Naive B cell (primary cell): ENCODE measurements around the gene CFAP43. TPM values are rescaled to one million over a fixed set of nuclear protein-coding genes. Genes with fewer than 3 reads are reported as not detected.

Experiments used
- ATAC-seq, 2 donors: fragments of 150-1000 bp; cut with Tn5 transposase; 2 replicates each; pipeline ENCODE4 v1.10.0; 2021; ENCODE audit warnings: low read depth in 2 of 2, mild to moderate bottlenecking in 2 of 2, moderate library complexity in 2 of 2
- DNase-seq: peaks from one replicate; pipeline ENCODE4 v3.0.0; 2022
- H3K27ac Mint-ChIP-seq, 6 donors: one replicate each; pipeline ENCODE4 v1.8.0; 2020 to 2022; ENCODE audit warnings: mild to moderate bottlenecking in 6 of 6, mixed read lengths in 6 of 6, moderate library complexity in 5 of 6, inconsistent platforms in 2 of 6
- H3K27me3 Mint-ChIP-seq, 3 donors: one replicate each; pipeline ENCODE4 v1.8.0; 2021 to 2022; ENCODE audit warnings: mixed read lengths in 3 of 3, mild to moderate bottlenecking in 1 of 3
- H3K36me3 Mint-ChIP-seq, 2 donors: one replicate each; pipeline ENCODE4 v1.8.0; 2020 to 2022; ENCODE audit warnings: mixed read lengths in 2 of 2, inconsistent platforms in 1 of 2, mild to moderate bottlenecking in 1 of 2
- H3K4me1 Mint-ChIP-seq, 3 donors: one replicate each; pipeline ENCODE4 v1.8.0; 2020 to 2022; ENCODE audit warnings: mixed read lengths in 3 of 3, inconsistent platforms in 1 of 3, mild to moderate bottlenecking in 1 of 3, moderate library complexity in 1 of 3
- H3K4me3 Mint-ChIP-seq, 8 donors: one replicate each; pipeline ENCODE4 v1.8.0; 2020 to 2022; ENCODE audit warnings: mild to moderate bottlenecking in 8 of 8, mixed read lengths in 8 of 8, moderate library complexity in 8 of 8, inconsistent platforms in 2 of 8
- H3K9me3 Mint-ChIP-seq, 7 donors: one replicate each; pipeline ENCODE4 v1.8.0; 2020 to 2022; ENCODE audit warnings: mixed read lengths in 7 of 7, mild to moderate bottlenecking in 5 of 7, inconsistent platforms in 2 of 7, moderate library complexity in 1 of 7
- polyA plus RNA-seq, 6 donors: library from polyadenylated mRNA; unstranded; fragments of 300-500 nt; fragmentation: Illumina TruSeq; gene quantifications; one replicate each; pipeline ENCODE4 v1.2.3, GENCODE V29; 2021; ENCODE audit warnings: low read depth in 6 of 6

The CFAP43 gene
- polyA plus RNA-seq, 6 donors from 2014 or later: not detected

- H3K4me1 Mint-ChIP-seq: peaks cover 12 to 20% (median 14%) of the 10 kb centered on the region in 3 donors
- ATAC-seq: no peak
- DNase-seq: no peak
- H3K4me3 Mint-ChIP-seq: no peak overlapping the region
- peaks cover 34 to 70% (median 64%) of the 10 kb centered on the region in 3 donors for H3K27me3 Mint-ChIP-seq
- H3K36me3 Mint-ChIP-seq: no peaks in the 10 kb centered on the region
- H3K9me3 Mint-ChIP-seq: peaks cover 4 to 18% (median 10%) of the 10 kb centered on the region in 7 donors
- H3K27ac Mint-ChIP-seq: no peak overlapping the region
Observed at GRCh38 chr10:104235801-104236200, 3.6 kb upstream of the CFAP43 start.

DNA sequence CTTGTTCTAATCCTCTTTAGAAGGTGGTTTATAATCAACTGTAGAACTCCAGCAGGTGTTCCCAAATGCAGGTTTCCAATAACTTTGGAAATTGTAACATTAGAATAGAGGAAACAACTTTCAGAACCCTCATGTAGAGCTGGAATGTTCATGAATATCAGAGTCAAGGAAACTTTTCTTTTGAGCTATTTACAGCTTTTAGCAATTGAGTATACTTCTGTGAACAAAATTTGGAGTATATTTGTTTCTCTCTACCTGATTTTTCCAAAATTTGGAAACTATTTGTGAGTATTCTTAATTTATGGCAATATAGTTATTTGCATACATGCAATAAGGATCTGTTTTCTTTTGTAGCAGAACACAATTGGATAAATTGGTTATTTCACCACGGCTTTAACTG lies 2.8 kb upstream of the CFAP43 start:
- H3K36me3 Mint-ChIP-seq: no peaks in the 10 kb centered on the region
- H3K27ac Mint-ChIP-seq: no peak overlapping the region
- peaks cover 12 to 20% (median 14%) of the 10 kb centered on the region in 3 donors for H3K4me1 Mint-ChIP-seq
- H3K4me3 Mint-ChIP-seq: no peak overlapping the region
- DNase-seq (no peak), ATAC-seq (no peak)
- peaks cover 40 to 64% (median 55%) of the 10 kb centered on the region in 3 donors for H3K27me3 Mint-ChIP-seq
- H3K9me3 Mint-ChIP-seq: peaks cover 4 to 18% (median 10%) of the 10 kb centered on the region in 7 donors

- DNase-seq: no peak
Observed at GRCh38 chr10:104233817-104234216, 1.7 kb upstream of the CFAP43 start.

GRCh38 chr10:104232613-104233102 lies 494 bp upstream of the CFAP43 start:
- Mint-ChIP-seq H3K36me3 (no peaks in the 10 kb centered on the region), H3K27ac (peak overlapping the region in 3 of 6 donors; percentile 75 to 95 (median 92))

More at GRCh38 chr10:104233817-104234216, 1.7 kb upstream of the CFAP43 start:
- no peak for ATAC-seq
- Mint-ChIP-seq H3K9me3 (peaks cover 4 to 18% (median 10%) of the 10 kb centered on the region in 7 donors), H3K27ac (peak overlapping the region in 2 of 6 donors; percentile 31 to 54), H3K36me3 (no peaks in the 10 kb centered on the region), H3K27me3 (peaks cover 34 to 54% (median 48%) of the 10 kb centered on the region in 3 donors), H3K4me1 (peaks cover 12 to 20% (median 14%) of the 10 kb centered on the region in 3 donors), H3K4me3 (peak overlapping the region in 6 of 8 donors; percentile 30 to 81 (median 60))

DNA sequence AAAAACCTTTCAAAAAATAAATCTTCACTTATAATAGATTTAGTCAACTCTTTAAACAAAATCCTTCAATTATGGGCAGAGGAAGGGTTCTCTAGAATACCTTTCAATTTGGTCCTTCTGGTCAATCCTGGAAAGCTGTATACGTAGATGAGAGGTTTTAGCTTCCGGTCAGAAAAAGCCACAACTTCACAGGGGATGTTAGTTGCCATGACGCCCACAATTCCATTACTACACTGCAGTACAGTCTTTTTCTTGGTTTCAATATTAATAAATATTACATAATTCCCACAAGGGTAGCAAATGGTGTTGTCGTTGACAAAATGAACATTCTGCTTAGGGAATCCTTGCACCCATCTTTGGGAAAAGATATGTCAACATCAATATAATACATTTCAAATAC lies 1.7 kb downstream of the CFAP43 start:
- H3K27me3 Mint-ChIP-seq: peaks cover 16 to 30% (median 21%) of the 10 kb centered on the region in 3 donors
- H3K27ac Mint-ChIP-seq: peak overlapping the region in 3 of 6 donors; percentile 15 to 95 (median 38)
- H3K36me3 Mint-ChIP-seq: no peaks in the 10 kb centered on the region
- H3K4me1 Mint-ChIP-seq: peaks cover 12 to 20% (median 14%) of the 10 kb centered on the region in 3 donors
- H3K4me3 Mint-ChIP-seq: peak overlapping the region in 1 of 8 donors; percentile 81
- H3K9me3 Mint-ChIP-seq: peaks cover 0 to 13% (median 7%) of the 10 kb centered on the region in 7 donors
- ATAC-seq (no peak), DNase-seq (no peak)

More at GRCh38 chr10:104232613-104233102, 494 bp upstream of the CFAP43 start:
- H3K27me3 Mint-ChIP-seq: peaks cover 29 to 46% (median 42%) of the 10 kb centered on the region in 3 donors
- peaks cover 4 to 18% (median 10%) of the 10 kb centered on the region in 7 donors for H3K9me3 Mint-ChIP-seq
- H3K4me3 Mint-ChIP-seq: peak overlapping the region; percentile 79 to 91 (median 85)
- DNase-seq (no peak), ATAC-seq (peak; percentile 1 to 3)
- H3K4me1 Mint-ChIP-seq: peaks cover 12 to 20% (median 14%) of the 10 kb centered on the region in 3 donors

DNA sequence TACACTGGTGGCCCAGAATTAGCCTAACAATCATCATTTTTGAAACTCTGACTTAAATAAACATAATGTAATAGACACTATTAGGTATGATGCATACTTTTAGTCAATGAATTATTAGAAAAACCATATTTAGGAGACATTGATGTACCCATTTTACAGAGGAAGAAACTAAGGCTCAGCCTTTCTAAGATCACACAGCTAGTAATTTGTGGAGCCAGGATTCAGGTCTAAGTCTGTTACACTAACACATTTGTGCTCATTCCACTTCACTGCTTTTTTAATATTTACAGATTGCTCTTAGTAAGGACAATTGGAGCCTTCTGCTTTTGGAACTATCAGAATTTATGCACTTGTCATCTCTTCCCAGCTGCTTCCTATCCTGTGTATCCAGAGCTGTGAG lies 8.9 kb downstream of the CFAP43 start:
- no peaks in the 10 kb centered on the region for H3K36me3 Mint-ChIP-seq
- ATAC-seq (no peak), DNase-seq (no peak)
- H3K27me3 Mint-ChIP-seq: peaks cover 16 to 21% (median 17%) of the 10 kb centered on the region in 3 donors
- H3K27ac Mint-ChIP-seq: no peak overlapping the region
- H3K9me3 Mint-ChIP-seq: no peaks in the 10 kb centered on the region
- no peak overlapping the region for H3K4me3 Mint-ChIP-seq
- H3K4me1 Mint-ChIP-seq: no peaks in the 10 kb centered on the region

DNA sequence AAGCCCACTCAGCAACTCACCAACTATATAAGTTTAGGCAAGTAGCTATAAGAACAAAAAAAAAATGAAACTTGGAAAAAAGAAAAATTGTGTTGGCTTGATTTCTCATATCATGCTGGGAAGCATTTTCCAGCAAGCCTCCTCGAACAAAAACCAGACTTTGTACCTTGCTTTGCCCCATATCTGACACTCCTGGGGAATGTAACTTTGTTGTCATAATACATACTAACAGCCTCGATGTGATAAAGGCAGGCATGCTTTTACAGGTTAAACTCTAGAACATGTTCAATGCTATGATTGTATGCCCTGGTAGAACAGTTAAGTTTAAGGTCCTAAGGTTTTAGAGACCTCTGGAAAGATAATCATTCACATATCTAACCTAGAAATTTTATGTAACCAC lies 11.6 kb downstream of the CFAP43 start:
- no peaks in the 10 kb centered on the region for H3K36me3 Mint-ChIP-seq
- ATAC-seq (no peak), DNase-seq (no peak)
- H3K27me3 Mint-ChIP-seq: peaks cover 13 to 21% (median 16%) of the 10 kb centered on the region in 3 donors
- no peak overlapping the region for H3K4me3 Mint-ChIP-seq
- no peak overlapping the region for H3K27ac Mint-ChIP-seq
- no peaks in the 10 kb centered on the region for H3K4me1 Mint-ChIP-seq
- no peaks in the 10 kb centered on the region for H3K9me3 Mint-ChIP-seq

DNA sequence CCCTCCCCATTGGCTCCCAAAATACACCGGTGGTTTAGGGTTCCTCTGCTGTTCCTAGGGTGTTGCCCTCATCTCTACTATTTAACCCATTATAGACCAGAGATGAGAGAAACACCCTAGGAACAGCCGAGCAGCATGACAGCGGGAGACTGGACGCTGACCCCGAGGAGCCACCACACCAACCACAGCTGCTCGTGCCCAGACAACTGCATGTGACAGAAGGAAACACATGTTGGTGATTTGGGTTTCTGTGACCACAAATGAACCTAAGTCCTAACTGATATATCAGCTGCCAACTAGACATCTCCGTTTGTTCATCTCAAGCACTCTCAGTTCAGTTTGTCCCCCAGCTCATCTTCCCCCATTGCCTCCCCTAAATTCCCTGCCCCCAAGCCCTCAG lies 13.4 kb downstream of the CFAP43 start:
- H3K27ac Mint-ChIP-seq: no peak overlapping the region
- no peaks in the 10 kb centered on the region for H3K9me3 Mint-ChIP-seq
- H3K4me3 Mint-ChIP-seq: peak overlapping the region in 1 of 8 donors; percentile 5
- ATAC-seq: no peak
- no peak for DNase-seq
- H3K27me3 Mint-ChIP-seq: peaks cover 13 to 21% (median 16%) of the 10 kb centered on the region in 3 donors
- no peaks in the 10 kb centered on the region for H3K36me3 Mint-ChIP-seq
- no peaks in the 10 kb centered on the region for H3K4me1 Mint-ChIP-seq

GRCh38 chr10:104216631-104217030 lies 15.5 kb downstream of the CFAP43 start:
- ATAC-seq (no peak), DNase-seq (no peak)
- H3K27me3 Mint-ChIP-seq: peaks cover 15 to 21% (median 18%) of the 10 kb centered on the region in 3 donors
- no peaks in the 10 kb centered on the region for H3K36me3 Mint-ChIP-seq
- no peaks in the 10 kb centered on the region for H3K9me3 Mint-ChIP-seq
- no peaks in the 10 kb centered on the region for H3K4me1 Mint-ChIP-seq
- no peak overlapping the region for H3K27ac Mint-ChIP-seq
- no peak overlapping the region for H3K4me3 Mint-ChIP-seq

DNA sequence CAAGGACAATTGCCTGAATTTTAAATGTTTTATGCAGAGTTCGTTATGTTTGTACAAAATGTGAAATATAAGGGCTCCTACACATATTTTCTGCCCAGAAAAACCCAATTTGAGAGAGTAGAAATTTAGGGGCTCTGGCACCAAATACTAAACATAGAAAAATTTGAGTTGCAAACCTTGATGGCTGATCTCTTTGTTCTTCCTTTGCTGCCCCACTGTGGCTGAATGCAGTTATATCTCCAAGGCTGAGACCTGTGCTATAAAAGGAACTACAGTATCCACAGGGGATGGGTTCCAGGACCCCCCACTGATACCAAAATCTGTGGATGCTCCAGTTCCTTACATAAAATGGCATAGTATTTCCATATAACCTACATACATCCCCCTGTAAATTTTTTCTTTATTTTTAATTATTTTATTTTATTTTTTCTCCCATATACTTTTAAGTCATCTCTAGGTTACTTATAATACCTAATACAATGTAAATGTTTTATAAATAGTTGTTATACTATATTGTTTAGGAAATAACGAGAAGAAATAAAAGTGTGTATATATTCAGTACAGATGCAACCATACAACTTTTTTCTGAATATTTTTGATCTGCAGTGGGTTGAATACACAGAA lies 22.5 kb downstream of the CFAP43 start:
- Mint-ChIP-seq H3K4me3 (no peak overlapping the region), H3K4me1 (no peaks in the 10 kb centered on the region), H3K27ac (no peak overlapping the region), H3K36me3 (no peaks in the 10 kb centered on the region), H3K9me3 (no peaks in the 10 kb centered on the region), H3K27me3 (peaks cover 26 to 36% (median 32%) of the 10 kb centered on the region in 3 donors)
- DNase-seq (peak; percentile 7), ATAC-seq (peak in 1 of 2 donors; percentile 25)

DNA sequence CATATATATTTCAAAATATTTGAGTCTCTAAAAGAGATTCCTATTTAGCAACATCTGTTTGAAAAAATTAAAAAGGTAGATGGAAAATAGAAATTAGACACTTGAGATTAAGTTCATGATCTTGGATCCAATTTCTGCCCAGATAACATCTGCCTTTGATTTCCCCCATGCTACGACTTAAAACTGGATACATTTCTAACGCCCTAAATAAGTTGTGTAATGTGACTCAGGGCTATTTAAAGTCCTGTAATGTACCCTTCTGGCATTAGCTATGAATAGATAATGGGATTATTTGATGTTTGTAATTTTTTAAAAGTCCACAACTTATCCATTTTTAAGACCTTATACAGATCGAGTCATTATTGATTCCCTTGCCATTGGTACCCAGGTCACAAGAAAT lies 23.4 kb downstream of the CFAP43 start:
- H3K9me3 Mint-ChIP-seq: no peaks in the 10 kb centered on the region
- DNase-seq (no peak), ATAC-seq (no peak)
- no peak overlapping the region for H3K27ac Mint-ChIP-seq
- H3K4me1 Mint-ChIP-seq: no peaks in the 10 kb centered on the region
- no peaks in the 10 kb centered on the region for H3K36me3 Mint-ChIP-seq
- peaks cover 26 to 36% (median 32%) of the 10 kb centered on the region in 3 donors for H3K27me3 Mint-ChIP-seq
- H3K4me3 Mint-ChIP-seq: no peak overlapping the region

GRCh38 chr10:104202231-104202630 lies 29.9 kb downstream of the CFAP43 start:
- ATAC-seq: no peak
- Mint-ChIP-seq H3K27me3 (peaks cover 10 to 15% (median 10%) of the 10 kb centered on the region in 3 donors), H3K4me3 (no peak overlapping the region), H3K27ac (no peak overlapping the region), H3K36me3 (no peaks in the 10 kb centered on the region), H3K4me1 (no peaks in the 10 kb centered on the region), H3K9me3 (no peaks in the 10 kb centered on the region)
- DNase-seq: no peak

DNA sequence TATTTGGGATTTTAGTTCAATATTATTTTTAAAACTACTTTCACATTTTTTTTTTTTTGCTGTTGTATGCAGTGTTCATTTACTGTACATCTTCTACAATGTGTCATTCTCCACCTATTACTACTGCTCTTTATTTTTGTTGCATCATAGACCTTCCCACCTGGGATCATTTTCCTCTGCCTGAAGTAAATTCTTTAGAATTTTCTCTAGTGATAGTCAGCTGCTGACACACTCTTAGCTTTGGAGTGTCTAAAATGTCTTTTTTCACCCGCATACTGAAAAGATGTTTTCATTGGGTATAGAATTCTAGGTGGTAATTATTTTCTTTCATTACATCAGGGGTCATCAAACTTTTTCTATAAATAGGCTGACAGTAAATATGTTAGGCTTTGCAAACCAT lies 30.5 kb downstream of the CFAP43 start:
- ATAC-seq (no peak), DNase-seq (no peak)
- Mint-ChIP-seq H3K27ac (no peak overlapping the region), H3K4me1 (no peaks in the 10 kb centered on the region), H3K9me3 (no peaks in the 10 kb centered on the region), H3K36me3 (no peaks in the 10 kb centered on the region), H3K27me3 (peaks cover 6 to 11% (median 7%) of the 10 kb centered on the region in 3 donors), H3K4me3 (no peak overlapping the region)

DNA sequence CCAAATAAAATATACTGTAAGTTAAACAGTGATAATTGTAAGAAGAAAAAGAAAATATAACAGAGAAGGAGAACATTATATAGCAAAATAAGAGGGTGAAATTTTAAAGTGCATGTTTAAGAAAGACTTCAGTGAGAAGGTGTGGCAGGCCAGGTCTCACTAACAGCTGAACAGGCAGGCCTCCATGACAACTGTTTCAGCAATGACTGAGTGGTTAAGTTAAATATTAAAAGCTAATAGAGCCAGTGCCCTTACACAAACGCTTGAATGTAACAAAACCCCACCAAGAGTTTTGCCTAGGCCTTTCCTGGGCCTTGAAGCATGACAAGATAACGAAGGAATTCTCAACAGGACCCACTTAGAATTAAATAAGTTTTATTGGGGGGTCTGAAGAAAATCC lies 32.6 kb downstream of the CFAP43 start:
- ATAC-seq (no peak), DNase-seq (no peak)
- Mint-ChIP-seq H3K4me3 (no peak overlapping the region), H3K27me3 (peaks cover 4 to 12% (median 9%) of the 10 kb centered on the region in 3 donors), H3K36me3 (no peaks in the 10 kb centered on the region), H3K4me1 (no peaks in the 10 kb centered on the region), H3K9me3 (no peaks in the 10 kb centered on the region), H3K27ac (no peak overlapping the region)
